A549 (cell line): ENCODE data around the gene FAM177B. TPM values are rescaled to one million over a fixed set of nuclear protein-coding genes. Genes with fewer than 3 reads are reported as not detected.

Experiments
- ATAC-seq, 2 experiments: fragments of 200-7000 bp in 1 of 2; fragments of >200 bp in 1 of 2; cut with Nextera tagmentation in 1 of 2; cut with Tn5 transposase in 1 of 2; 3 replicates each; pipeline versions ENCODE4 v1.8.0 to v1.9.1; 2018 to 2020; ENCODE audit warnings: mild to moderate bottlenecking in 1 of 2, moderate library complexity in 1 of 2
- CTCF ChIA-PET: fragments of 300-600 bp; sonication (Branson Sonifier 250); formaldehyde crosslinking; extraction: SDS; loops from one replicate; lab custom pipeline; 2021; ENCODE audit warnings: antibody characterized with exemption, inconsistent platforms; lab: Yijun Ruan, JAX
- POLR2A ChIA-PET: fragments of 350-600 bp; formaldehyde crosslinking; extraction: SDS; loops from one replicate; lab custom pipeline; 2021; ENCODE audit warnings: antibody characterized with exemption, inconsistent platforms; lab: Yijun Ruan, JAX
- DNase-seq, 2 experiments: peaks; one replicate each; pipeline versions ENCODE4 v3.0.0 to v3.0.0-alpha.2; 2011 to 2016; ENCODE audit warnings: low read depth in 1 of 2, low spot score in 1 of 2
- FAIRE-seq: peaks from 2 replicates; lab custom pipeline; 2011; peaks lifted over from hg19 to GRCh38; lab: Jason Lieb, UNC
- H3K27ac ChIP-seq, 2 experiments: fragments of >200 bp; sonication (Bioruptor Twin); formaldehyde crosslinking; 3 replicates each; pipeline ENCODE4 v1.5.1; 2016 to 2017
- H3K4me1 ChIP-seq: fragments of >200 bp; sonication (Bioruptor Twin); formaldehyde crosslinking; 3 replicates; pipeline ENCODE4 v1.6.1; 2016
- H3K4me2 ChIP-seq: fragments of >200 bp; sonication (Bioruptor Twin); formaldehyde crosslinking; 3 replicates; pipeline ENCODE4 v1.6.1; 2016
- H3K4me3 ChIP-seq: fragments of >200 bp; sonication (Bioruptor Twin); formaldehyde crosslinking; 3 replicates; pipeline ENCODE4 v1.5.1; 2016
- H3K9me3 ChIP-seq: fragments of >200 bp; sonication (Bioruptor Twin); formaldehyde crosslinking; 3 replicates; pipeline ENCODE4 v1.6.1; 2016
- BHLHE40 ChIP-seq: IDR thresholded peaks from 2 replicates; pipeline ENCODE4 v1.6.1; 2012; ENCODE audit warnings: low read depth, low read length, inconsistent platforms
- CBX2 ChIP-seq: fragments of 200-600 bp; sonication (generic); IDR thresholded peaks from 2 replicates; pipeline ENCODE4 v1.6.1; 2016; ENCODE audit warnings: low read depth, mild to moderate bottlenecking, borderline replicate concordance
- CEBPB ChIP-seq, 2 experiments: fragments of >200 bp in 1 of 2; sonication (Bioruptor Twin) in 1 of 2; formaldehyde crosslinking in 1 of 2; IDR thresholded peaks; 2 replicates each; pipeline ENCODE4 v1.6.1; 2012 to 2016
- CHD2 ChIP-seq: fragments of 150-350 bp; IDR thresholded peaks from 2 replicates; pipeline ENCODE4 v1.6.1; 2014; ENCODE audit warnings: low read length; ENCODE audit not compliant: partially characterized antibody
- CHD4 ChIP-seq: fragments of 200-600 bp; sonication (generic); IDR thresholded peaks from 2 replicates; pipeline ENCODE4 v1.6.1; 2016; ENCODE audit warnings: antibody characterized with exemption, mild to moderate bottlenecking, borderline replicate concordance
- EP300 ChIP-seq, 2 experiments: fragments of >200 bp; sonication (Bioruptor Twin); formaldehyde crosslinking; IDR thresholded peaks; 2 replicates in 1 of 2; 3 replicates in 1 of 2; pipeline ENCODE4 v1.6.1; 2016 to 2017
- ESRRA ChIP-seq: fragments of 150-350 bp; IDR thresholded peaks from 2 replicates; pipeline ENCODE4 v1.6.1; 2014; ENCODE audit warnings: mild to moderate bottlenecking, low read length, borderline replicate concordance
- FOXS1 ChIP-seq: fragments of 250-450 bp; sonication (Bioruptor Pico); IDR thresholded peaks from 2 replicates; pipeline ENCODE4 v1.5.0; 2020; ENCODE audit warnings: mild to moderate bottlenecking, moderate library complexity
- HDAC2 ChIP-seq: fragments of 200-600 bp; sonication (generic); IDR thresholded peaks from 2 replicates; pipeline ENCODE4 v1.6.1; 2016
- HEYL ChIP-seq: fragments of 250-450 bp; sonication (Bioruptor Pico); IDR thresholded peaks from 2 replicates; pipeline ENCODE4 v1.8.0; 2021; ENCODE audit warnings: mild to moderate bottlenecking, moderate library complexity
- HOXA7 ChIP-seq: fragments of 250-450 bp; sonication (Bioruptor Pico); IDR thresholded peaks from 2 replicates; pipeline ENCODE4 v1.5.0; 2020; ENCODE audit warnings: mild to moderate bottlenecking, moderate library complexity
- KDM1A ChIP-seq: fragments of 200-600 bp; sonication (generic); IDR thresholded peaks from 2 replicates; pipeline ENCODE4 v1.6.1; 2016; ENCODE audit warnings: low read depth, mild to moderate bottlenecking
- KDM5A ChIP-seq: fragments of 200-600 bp; sonication (generic); IDR thresholded peaks from 2 replicates; pipeline ENCODE4 v1.6.1; 2016; ENCODE audit warnings: antibody characterized with exemption, mild to moderate bottlenecking
- MAFK ChIP-seq: fragments of 450-650 bp; IDR thresholded peaks from 2 replicates; pipeline ENCODE4 v1.6.1; 2014; ENCODE audit not compliant: partially characterized antibody
- MYC ChIP-seq: IDR thresholded peaks from 2 replicates; pipeline ENCODE4 v1.6.1; 2012; ENCODE audit warnings: mild to moderate bottlenecking, inconsistent platforms, low read length, improper control_type of control experiment, borderline replicate concordance
- NFE2L2 ChIP-seq: fragments of 150-350 bp; conservative IDR thresholded peaks from 2 replicates; pipeline ENCODE4 v1.6.1; 2014; ENCODE audit warnings: low read length
- NPAS2 ChIP-seq: fragments of 250-450 bp; sonication (Bioruptor Pico); IDR thresholded peaks from 2 replicates; pipeline ENCODE4 v1.8.0; 2022; ENCODE audit warnings: mild to moderate bottlenecking, moderate library complexity, borderline replicate concordance
- NR3C1 ChIP-seq: fragments of >200 bp; sonication (Bioruptor Twin); formaldehyde crosslinking; IDR thresholded peaks from 3 replicates; pipeline ENCODE4 v1.6.1; 2017
- PHF8 ChIP-seq: fragments of 200-600 bp; sonication (generic); IDR thresholded peaks from 2 replicates; pipeline ENCODE4 v1.6.1; 2016; ENCODE audit warnings: low read depth, mild to moderate bottlenecking, antibody characterized with exemption, moderate library complexity, borderline replicate concordance
- RAD21 ChIP-seq, 2 experiments: fragments of >200 bp in 1 of 2; sonication (Bioruptor Twin) in 1 of 2; formaldehyde crosslinking in 1 of 2; IDR thresholded peaks in 1 of 2; conservative IDR thresholded peaks in 1 of 2; 2 replicates in 1 of 2; 3 replicates in 1 of 2; pipeline ENCODE4 v1.6.1; 2012 to 2018; ENCODE audit warnings: inconsistent platforms in 1 of 2
- RARB ChIP-seq: fragments of 250-450 bp; sonication (Bioruptor Pico); IDR thresholded peaks from 2 replicates; pipeline ENCODE4 v1.8.0; 2021; ENCODE audit warnings: mild to moderate bottlenecking, moderate library complexity
- ZFP36 ChIP-seq: fragments of 450-650 bp; IDR thresholded peaks from 2 replicates; pipeline ENCODE4 v1.6.1; 2014; ENCODE audit warnings: borderline replicate concordance; ENCODE audit not compliant: partially characterized antibody
- ZNF302 ChIP-seq: fragments of 250-450 bp; sonication (Bioruptor Pico); IDR thresholded peaks from 2 replicates; pipeline ENCODE4 v1.9.0; 2021; ENCODE audit warnings: inconsistent platforms, mild to moderate bottlenecking, moderate library complexity
- WGBS: methylation state at CpG from one replicate; pipeline ENCODE4 v1.1.6; 2017; ENCODE audit errors: missing lambda C conversion rate; 5-methylcytosine and 5-hydroxymethylcytosine counted together
- polyA plus RNA-seq, 4 experiments: library from polyadenylated mRNA; depleted of rRNA in 3 of 4; stranded (reverse); fragments of >200 nt; fragmentation: RNase III in 1 of 4; extraction: RNeasy Plus Mini Kit Qiagen cat#74134 plus additional on column Dnase treatment in 1 of 4; gene quantifications; 2 replicates in 3 of 4; 3 replicates in 1 of 4; pipeline ENCODE4 v1.2.3, GENCODE V29; 2011 to 2017
- TF ChIP-seq, protein P1 (sequence below): fragments of 250-450 bp; sonication (Bioruptor Pico); IDR thresholded peaks from 2 replicates; pipeline ENCODE4 v1.5.0; 2020; ENCODE audit warnings: low read depth, mild to moderate bottlenecking, moderate library complexity
- TF ChIP-seq, protein P2 (sequence below): fragments of 250-450 bp; sonication (Bioruptor Pico); IDR thresholded peaks from 2 replicates; pipeline ENCODE4 v1.5.0; 2021; ENCODE audit warnings: mild to moderate bottlenecking, moderate library complexity, borderline replicate concordance
- TF ChIP-seq, protein P3 (sequence below): fragments of 450-650 bp; IDR thresholded peaks from 2 replicates; pipeline ENCODE4 v1.6.1; 2014; ENCODE audit warnings: antibody characterized with exemption

The FAM177B gene
- polyA plus RNA-seq, 2 of the 4 experiments (the other 2 are of a cell fraction): not detected

DNA sequence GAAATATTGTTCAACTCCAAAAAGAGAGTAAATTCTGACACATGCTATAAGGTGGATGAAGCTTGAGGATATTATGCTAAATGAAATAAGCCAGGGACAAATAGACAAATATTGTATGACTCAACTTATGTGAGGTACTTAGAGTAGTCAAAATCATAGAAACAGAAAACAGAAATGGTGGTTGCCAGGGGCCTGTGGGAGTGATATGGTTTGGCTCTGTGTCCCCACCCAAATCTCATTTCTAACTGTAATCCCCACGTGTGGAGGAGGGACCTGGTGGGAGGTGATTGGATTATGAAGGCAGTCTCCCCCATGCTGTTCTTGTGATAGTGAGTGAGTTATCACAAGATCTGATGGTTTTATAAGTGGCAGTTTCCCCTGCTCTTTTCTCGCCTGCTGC, 53.1 kb downstream of the FAM177B start:
- TF ChIP-seq HOXA7: no peak
- no peak for TF ChIP-seq NPAS2 (CRISPR knock-in tag)
- no peak for TF ChIP-seq CHD2
- no peak for TF ChIP-seq EP300 (IDR thresholded peaks at IDR 0.05)
- no peak for TF ChIP-seq CHD4
- TF ChIP-seq RAD21 (conservative IDR thresholded peaks at IDR 0.05 in 1 of 2, IDR thresholded peaks at IDR 0.05 in 1 of 2): no peak
- TF ChIP-seq, protein P1, sequence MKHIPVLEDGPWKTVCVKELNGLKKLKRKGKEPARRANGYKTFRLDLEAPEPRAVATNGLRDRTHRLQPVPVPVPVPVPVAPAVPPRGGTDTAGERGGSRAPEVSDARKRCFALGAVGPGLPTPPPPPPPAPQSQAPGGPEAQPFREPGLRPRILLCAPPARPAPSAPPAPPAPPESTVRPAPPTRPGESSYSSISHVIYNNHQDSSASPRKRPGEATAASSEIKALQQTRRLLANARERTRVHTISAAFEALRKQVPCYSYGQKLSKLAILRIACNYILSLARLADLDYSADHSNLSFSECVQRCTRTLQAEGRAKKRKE (CRISPR knock-in tag): no peak
- TF ChIP-seq CEBPB (IDR thresholded peaks at IDR 0.05): no peak
- TF ChIP-seq BHLHE40: no peak
- no peak for TF ChIP-seq FOXS1 (CRISPR knock-in tag)
- TF ChIP-seq KDM1A: no peak
- no peak for TF ChIP-seq HEYL (CRISPR knock-in tag)
- TF ChIP-seq ZNF302: no peak
- TF ChIP-seq CBX2: no peak
- no peak for TF ChIP-seq KDM5A
- TF ChIP-seq NR3C1: no peak
- TF ChIP-seq, all 56 proteins: peak for 0
- Histone ChIP-seq H3K9me3 (no peaks in the 10 kb centered on the region), H3K4me2 (no peak overlapping the region), H3K4me3 (no peak overlapping the region), H3K4me1 (no peaks in the 10 kb centered on the region), H3K27ac (no peak overlapping the region)
- DNase-seq (no peak), ATAC-seq (no peak), FAIRE-seq (no peak)
- CTCF ChIA-PET: interaction anchor here (2.3 to 6.8 kb wide), 3 partner anchors 297 to 333 kb away, joined by 13 to 45 read pairs (median 14); no protein-coding TSS in a partner anchor
- POLR2A ChIA-PET: no interaction called here
- 50% methylated on average over 2 of the region's 2 CpGs for WGBS

DNA sequence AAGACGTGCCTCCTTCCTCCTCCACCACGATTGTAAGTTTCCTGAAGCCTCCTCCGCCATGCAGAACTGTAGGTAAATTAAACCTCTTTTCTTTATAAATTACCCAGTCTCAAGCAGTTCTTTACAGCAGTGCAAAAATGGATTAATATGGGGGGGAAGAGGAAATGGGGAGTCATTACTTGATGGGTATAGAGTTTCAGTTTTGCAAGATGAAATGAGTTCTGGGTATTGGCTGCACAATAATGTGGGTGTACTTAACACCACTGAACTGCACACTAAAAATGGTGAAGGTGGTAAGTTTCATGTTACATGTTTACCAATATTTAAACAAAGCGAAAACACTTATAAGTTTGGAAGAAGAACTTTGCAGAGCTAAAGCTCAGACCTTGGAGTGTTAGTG, 53.5 kb downstream of the FAM177B start:
- TF ChIP-seq, protein P2, sequence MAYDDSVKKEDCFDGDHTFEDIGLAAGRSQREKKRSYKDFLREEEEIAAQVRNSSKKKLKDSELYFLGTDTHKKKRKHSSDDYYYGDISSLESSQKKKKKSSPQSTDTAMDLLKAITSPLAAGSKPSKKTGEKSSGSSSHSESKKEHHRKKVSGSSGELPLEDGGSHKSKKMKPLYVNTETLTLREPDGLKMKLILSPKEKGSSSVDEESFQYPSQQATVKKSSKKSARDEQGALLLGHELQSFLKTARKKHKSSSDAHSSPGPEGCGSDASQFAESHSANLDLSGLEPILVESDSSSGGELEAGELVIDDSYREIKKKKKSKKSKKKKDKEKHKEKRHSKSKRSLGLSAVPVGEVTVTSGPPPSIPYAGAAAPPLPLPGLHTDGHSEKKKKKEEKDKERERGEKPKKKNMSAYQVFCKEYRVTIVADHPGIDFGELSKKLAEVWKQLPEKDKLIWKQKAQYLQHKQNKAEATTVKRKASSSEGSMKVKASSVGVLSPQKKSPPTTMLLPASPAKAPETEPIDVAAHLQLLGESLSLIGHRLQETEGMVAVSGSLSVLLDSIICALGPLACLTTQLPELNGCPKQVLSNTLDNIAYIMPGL: no peak
- TF ChIP-seq, all 56 proteins: peak for 0
- 62% methylated on average over 4 of the region's 4 CpGs for WGBS

DNA sequence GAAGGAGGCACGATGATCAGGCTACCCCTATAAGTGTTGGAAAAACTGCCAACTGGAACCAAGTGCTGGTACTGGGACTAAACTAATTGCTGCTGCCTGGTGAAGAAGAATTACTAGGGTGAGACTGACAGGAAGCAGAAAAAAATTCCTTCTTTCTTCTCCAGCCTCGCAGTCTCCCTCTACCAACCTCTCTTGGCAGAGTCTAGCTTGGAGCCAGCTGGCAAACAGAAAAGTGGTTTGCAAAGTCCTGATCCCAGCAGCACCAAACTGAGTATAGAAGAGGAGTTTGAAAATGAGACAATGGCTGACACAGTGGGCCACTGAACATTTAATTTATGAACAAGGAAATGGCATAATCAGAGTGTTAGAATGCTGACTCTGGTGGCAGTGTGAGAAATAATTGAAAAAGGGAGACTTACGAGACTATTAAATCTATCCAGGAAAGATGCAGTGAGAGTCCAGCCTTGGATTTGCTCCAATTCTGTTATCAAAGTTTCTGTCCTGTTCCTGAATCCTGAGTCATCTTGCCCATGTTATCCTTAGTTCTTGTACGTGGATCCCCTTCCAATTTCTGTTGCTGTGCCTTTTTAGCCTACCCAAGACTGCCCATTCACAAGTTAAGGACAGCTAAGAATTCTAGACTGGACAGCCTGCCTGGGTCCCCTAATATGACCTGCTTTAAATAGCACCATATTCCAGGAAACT, 54.2 kb downstream of the FAM177B start:
- TF ChIP-seq, protein P3, sequence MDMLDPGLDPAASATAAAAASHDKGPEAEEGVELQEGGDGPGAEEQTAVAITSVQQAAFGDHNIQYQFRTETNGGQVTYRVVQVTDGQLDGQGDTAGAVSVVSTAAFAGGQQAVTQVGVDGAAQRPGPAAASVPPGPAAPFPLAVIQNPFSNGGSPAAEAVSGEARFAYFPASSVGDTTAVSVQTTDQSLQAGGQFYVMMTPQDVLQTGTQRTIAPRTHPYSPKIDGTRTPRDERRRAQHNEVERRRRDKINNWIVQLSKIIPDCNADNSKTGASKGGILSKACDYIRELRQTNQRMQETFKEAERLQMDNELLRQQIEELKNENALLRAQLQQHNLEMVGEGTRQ: no peak
- TF ChIP-seq MYC (no peak), HDAC2 (no peak), NFE2L2 (no peak), PHF8 (no peak), FOXS1 (CRISPR knock-in tag) (no peak), MAFK (no peak), ZFP36 (no peak), HEYL (CRISPR knock-in tag) (no peak), ESRRA (no peak), RARB (CRISPR knock-in tag) (no peak)
- no peak for FAIRE-seq
- ATAC-seq: no peak
- Histone ChIP-seq H3K4me2 (no peak overlapping the region), H3K4me1 (no peaks in the 10 kb centered on the region), H3K9me3 (no peaks in the 10 kb centered on the region), H3K4me3 (no peak overlapping the region), H3K27ac (no peak overlapping the region)
- ChIA-PET POLR2A (no interaction called here), CTCF (interaction anchor here (0.7 to 6.8 kb wide), 10 partner anchors 52 to 342 kb away, joined by 3 to 45 read pairs (median 6); no protein-coding TSS in a partner anchor)
- no peak for DNase-seq
- 24% methylated on average over 4 of the region's 4 CpGs for WGBS

More for the DNA sequence above, 53.5 kb downstream of the FAM177B start:
- ChIA-PET CTCF (interaction anchor here (0.7 to 6.8 kb wide), 6 partner anchors 288 to 339 kb away, joined by 3 to 45 read pairs (median 8); no protein-coding TSS in a partner anchor), POLR2A (no interaction called here)
- DNase-seq: no peak
- no peak for ATAC-seq
- Histone ChIP-seq H3K4me1 (no peaks in the 10 kb centered on the region), H3K9me3 (no peaks in the 10 kb centered on the region), H3K4me3 (no peak overlapping the region), H3K4me2 (no peak overlapping the region), H3K27ac (no peak overlapping the region)
- FAIRE-seq: no peak
